H4 (cell line): ENCODE data around the gene ACY1. TPM values are rescaled to one million over a fixed set of nuclear protein-coding genes. Genes with fewer than 3 reads are reported as not detected.
"Not testable (repeated sequence)": the region's sequence is repeated elsewhere in the genome, so short reads cannot be mapped to it uniquely, and the experiment has no call there.

ENCODE experiments used
- DNase-seq: peaks from one replicate; pipeline ENCODE4 v3.0.0-alpha.2; 2015; ENCODE audit warnings: low spot score
- total RNA-seq: library from RNA; depleted of rRNA; stranded (reverse); fragments of >200 nt; shearing (Covaris generic); gene quantifications from 2 replicates; pipeline ENCODE4 v1.2.3, GENCODE V29; 2014; rRNA removed

The ACY1 gene
- total RNA-seq, 1 experiment from 2014 or later = 35.6 TPM

- no peak for DNase-seq
These were observed 41.6 kb downstream of the ACY1 start for GRCh38 chr3:52024765-52025452.

DNA sequence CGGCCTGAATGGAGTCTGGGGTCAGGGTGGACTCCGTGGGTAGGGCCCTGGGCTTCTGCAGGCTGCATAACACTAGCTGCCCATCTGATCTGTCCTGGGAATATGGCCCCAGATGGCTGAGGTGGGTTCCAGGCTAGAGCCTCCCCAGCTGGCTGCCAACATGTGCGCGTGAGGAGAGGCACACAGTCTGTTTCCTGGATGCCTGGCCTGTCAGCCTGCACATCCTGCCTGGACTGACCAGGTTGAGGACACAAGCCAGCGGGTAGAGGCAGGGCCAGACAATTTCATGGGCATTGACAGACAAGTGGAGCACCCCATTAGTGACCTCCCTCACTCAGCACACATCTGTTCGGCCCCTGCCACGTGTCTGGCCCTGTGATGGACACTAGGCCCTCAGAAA, 42.1 kb downstream of the ACY1 start:
- no peak for DNase-seq

- no peak for DNase-seq
These were observed 42.7 kb downstream of the ACY1 start for GRCh38 chr3:52026041-52026440.

GRCh38 chr3:52028572-52028971, 45.2 kb downstream of the ACY1 start:
- no peak for DNase-seq

DNA sequence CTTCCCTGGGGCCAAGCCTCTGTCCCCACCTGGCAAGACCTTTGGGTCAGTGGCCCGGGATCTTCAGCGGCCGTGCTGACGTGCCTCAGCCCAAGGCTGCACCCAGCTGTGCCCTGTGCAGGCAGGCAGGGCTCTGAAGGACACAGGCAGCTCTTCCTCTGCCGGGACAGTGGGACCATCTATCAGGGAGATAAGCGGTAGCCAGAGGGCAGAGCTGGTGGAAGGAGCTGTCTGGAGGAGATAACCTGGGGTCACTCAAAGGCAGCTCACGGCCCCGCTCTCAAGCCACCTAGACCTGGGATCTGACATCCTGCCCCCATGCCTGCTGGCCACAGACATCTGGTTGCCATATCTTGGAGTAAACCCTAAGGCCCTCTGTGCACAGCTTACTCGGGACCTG, 45.7 kb downstream of the ACY1 start:
- DNase-seq = no peak

GRCh38 chr3:52029535-52029934, 46.2 kb downstream of the ACY1 start:
- DNase-seq = no peak

GRCh38 chr3:52030714-52031310, 47.5 kb downstream of the ACY1 start:
- no peak for DNase-seq

- no peak for DNase-seq
These were observed 48.6 kb downstream of the ACY1 start for GRCh38 chr3:52031896-52032295.

GRCh38 chr3:52032702-52033408, 49.5 kb downstream of the ACY1 start:
- no peak for DNase-seq

GRCh38 chr3:52033748-52034147, 50.4 kb downstream of the ACY1 start:
- DNase-seq = not testable (repeated sequence)

GRCh38 chr3:52034212-52034611, 50.9 kb downstream of the ACY1 start:
- DNase-seq = no peak

- DNase-seq = no peak
These were observed 51.3 kb downstream of the ACY1 start for GRCh38 chr3:52034651-52035050.

DNA sequence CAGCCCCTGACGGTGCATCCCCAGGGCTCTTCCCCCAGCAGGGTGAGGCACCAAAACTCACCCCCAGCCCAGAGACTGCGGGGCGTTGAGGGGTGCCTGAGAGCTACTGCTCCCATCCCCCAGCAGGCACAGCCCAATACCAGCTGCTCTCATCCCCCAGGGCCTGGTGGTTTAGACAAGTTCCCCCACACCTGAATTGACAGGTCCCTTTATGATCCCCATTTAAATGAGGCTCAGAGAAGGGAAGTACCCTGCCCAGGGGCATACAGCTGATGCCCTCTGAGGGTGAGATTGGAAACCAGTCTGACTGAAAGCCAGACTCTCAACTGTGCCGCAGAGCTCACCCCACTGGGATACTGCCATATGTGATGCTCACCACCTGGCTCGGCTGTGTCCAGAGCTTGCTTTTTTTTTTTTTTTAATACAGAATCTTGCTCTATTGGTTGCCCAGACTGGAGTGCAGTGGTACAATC, 52.9 kb downstream of the ACY1 start:
- no peak for DNase-seq

DNA sequence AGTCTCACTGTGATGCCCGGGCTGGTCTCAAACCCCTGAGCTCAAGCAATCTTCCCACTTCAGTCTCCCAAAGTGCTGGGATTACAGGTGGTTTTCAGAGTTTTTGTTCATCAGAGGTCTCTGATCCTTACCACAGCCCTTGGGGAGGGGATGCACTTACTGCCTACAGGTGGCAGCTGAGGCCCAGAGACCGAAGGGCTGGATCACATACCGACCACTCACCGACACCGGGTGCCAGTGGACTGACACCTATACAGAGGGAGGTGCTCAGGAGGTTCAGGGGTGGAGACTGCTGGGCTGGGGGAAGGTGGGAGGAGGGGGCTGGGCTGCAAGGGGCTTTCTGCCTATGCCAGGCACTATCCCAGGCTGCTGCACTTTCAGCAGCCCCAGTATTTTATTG, 53.5 kb downstream of the ACY1 start:
- no peak for DNase-seq

GRCh38 chr3:52037291-52037690, 54.0 kb downstream of the ACY1 start:
- DNase-seq = no peak

GRCh38 chr3:52038227-52038626, 54.9 kb downstream of the ACY1 start:
- no peak for DNase-seq

Other genes with a start within 250 kb of the ACY1 start
- not detected in 2 replicates for gene IQCF6, start 204.3 kb upstream of the ACY1 start, total RNA-seq
- gene IQCF2, start 121.9 kb upstream of the ACY1 start, total RNA-seq = not detected in 2 replicates
- not detected in 2 replicates for gene IQCF5, start 107.9 kb upstream of the ACY1 start, total RNA-seq
- gene IQCF1, start 80.2 kb upstream of the ACY1 start, total RNA-seq = not detected in 2 replicates
- gene RRP9, start 41.6 kb upstream of the ACY1 start, total RNA-seq = 25.7 and 31.0 TPM in 2 replicates
- gene PARP3, start 41.2 kb upstream of the ACY1 start, total RNA-seq = 7.7 and 7.9 TPM in 2 replicates
- not detected in 2 replicates for gene GPR62, start 28.2 kb upstream of the ACY1 start, total RNA-seq
- gene PCBP4, start 16.1 kb upstream of the ACY1 start, total RNA-seq = 27.0 and 31.0 TPM in 2 replicates
- 3.2 and 12.5 TPM in 2 replicates for gene ABHD14B, start 9.5 kb upstream of the ACY1 start, total RNA-seq
- 8.0 and 13.9 TPM in 2 replicates for gene ABHD14A, start 8.5 kb upstream of the ACY1 start, total RNA-seq
- 1,303 and 1,313 TPM in 2 replicates for gene RPL29, start 12.4 kb downstream of the ACY1 start, total RNA-seq
- gene DUSP7, start 73.0 kb downstream of the ACY1 start, total RNA-seq = 4.3 and 6.2 TPM in 2 replicates
- gene POC1A, start 170.9 kb downstream of the ACY1 start, total RNA-seq = 5.9 and 8.1 TPM in 2 replicates
- 28.5 and 37.4 TPM in 2 replicates for gene ALAS1, start 214.6 kb downstream of the ACY1 start, total RNA-seq
- gene TLR9, start 242.1 kb downstream of the ACY1 start, total RNA-seq = not detected in 2 replicates